Type B pancreatic cell (in vitro differentiated cells): ENCODE data around the gene USP28. TPM values are rescaled to one million over a fixed set of nuclear protein-coding genes. Genes with fewer than 3 reads are reported as not detected.
"Not testable (repeated sequence)": the region's sequence is repeated elsewhere in the genome, so short reads cannot be mapped to it uniquely, and the experiment has no call there.

Experiments used
- DNase-seq: peaks from one replicate; pipeline ENCODE4 v3.0.0; 2021; ENCODE audit warnings: mixed read lengths; ENCODE audit not compliant: unreplicated experiment; ENCODE audit errors: extremely low spot score
- H3K27ac Mint-ChIP-seq: 2 replicates; pipeline ENCODE4 v1.8.0; 2021; ENCODE audit warnings: mild to moderate bottlenecking, mixed read lengths
- H3K27me3 Mint-ChIP-seq: 2 replicates; pipeline ENCODE4 v1.8.0; 2021; ENCODE audit warnings: mixed read lengths
- H3K36me3 Mint-ChIP-seq: 2 replicates; pipeline ENCODE4 v1.8.0; 2021; ENCODE audit warnings: mixed read lengths
- H3K4me1 Mint-ChIP-seq: one replicate; pipeline ENCODE4 v1.8.0; 2021; ENCODE audit warnings: mixed read lengths; ENCODE audit not compliant: unreplicated experiment
- H3K4me3 Mint-ChIP-seq: 2 replicates; pipeline ENCODE4 v1.8.0; 2021; ENCODE audit warnings: mild to moderate bottlenecking, mixed read lengths
- H3K9me3 Mint-ChIP-seq: 2 replicates; pipeline ENCODE4 v1.8.0; 2021; ENCODE audit warnings: mixed read lengths
- CTCF ChIP-seq: fragments of 200-600 bp; sonication (generic); conservative IDR thresholded peaks from 2 replicates; pipeline ENCODE4 v1.5.0; 2021; ENCODE audit warnings: antibody characterized with exemption, mild to moderate bottlenecking
- total RNA-seq: library from RNA; stranded (reverse); gene quantifications from 2 replicates; pipeline ENCODE4 v1.2.1, GENCODE V29; 2021; ENCODE audit warnings: low replicate concordance

Gene USP28
- total RNA-seq, 1 donor from 2014 or later: 46.9 TPM

GRCh38 chr11:113773092-113773415 lies 102.3 kb downstream of the USP28 start:
- no peak for TF ChIP-seq CTCF
- Mint-ChIP-seq H3K4me3 (peak overlapping the region; percentile 100), H3K4me1 (peaks cover 17% of the 10 kb centered on the region), H3K27ac (peak overlapping the region; percentile 97), H3K27me3 (peaks cover 31% of the 10 kb centered on the region), H3K9me3 (no peaks in the 10 kb centered on the region), H3K36me3 (peaks cover 9% of the 10 kb centered on the region)
- no peak for DNase-seq

- no peaks in the 10 kb centered on the region for H3K9me3 Mint-ChIP-seq
- DNase-seq: no peak
- peaks cover 20% of the 10 kb centered on the region for H3K27me3 Mint-ChIP-seq
- H3K36me3 Mint-ChIP-seq: peaks cover 18% of the 10 kb centered on the region
- H3K4me1 Mint-ChIP-seq: peaks cover 17% of the 10 kb centered on the region
- TF ChIP-seq CTCF: no peak
- H3K4me3 Mint-ChIP-seq: peak overlapping the region; percentile 85
- peak overlapping the region; percentile 68 for H3K27ac Mint-ChIP-seq
Observed at GRCh38 chr11:113771964-113772363, 103.4 kb downstream of the USP28 start.

- Mint-ChIP-seq H3K9me3 (peaks cover 5% of the 10 kb centered on the region), H3K27ac (no peak overlapping the region), H3K4me3 (no peak overlapping the region), H3K36me3 (peaks cover 40% of the 10 kb centered on the region), H3K27me3 (no peaks in the 10 kb centered on the region), H3K4me1 (no peaks in the 10 kb centered on the region)
- no peak for TF ChIP-seq CTCF
- no peak for DNase-seq
Observed at GRCh38 chr11:113764527-113765219, 110.7 kb downstream of the USP28 start.

DNA sequence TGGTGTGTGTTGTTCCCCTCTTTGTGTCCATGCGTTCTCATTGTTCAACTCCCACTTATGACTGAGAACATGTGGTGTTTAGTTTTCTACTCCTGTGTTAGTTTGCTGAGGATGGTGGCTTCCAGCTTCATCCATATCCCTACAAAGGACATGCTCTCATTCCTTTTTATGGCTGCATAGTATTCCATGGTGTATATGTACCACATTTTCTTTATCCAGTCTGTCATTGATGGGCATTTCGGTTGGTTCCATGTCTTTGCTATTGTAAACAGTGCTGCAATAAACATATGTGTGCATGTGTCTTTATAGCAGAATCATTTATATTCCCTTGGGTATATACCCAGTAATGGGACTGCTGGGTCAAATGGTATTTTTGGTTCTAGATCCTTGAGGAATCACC lies 112.3 kb downstream of the USP28 start:
- H3K4me1 Mint-ChIP-seq, H3K9me3 Mint-ChIP-seq, DNase-seq, H3K27me3 Mint-ChIP-seq, H3K4me3 Mint-ChIP-seq, H3K27ac Mint-ChIP-seq: not testable (repeated sequence)
- peaks cover 39% of the 10 kb centered on the region for H3K36me3 Mint-ChIP-seq

DNA sequence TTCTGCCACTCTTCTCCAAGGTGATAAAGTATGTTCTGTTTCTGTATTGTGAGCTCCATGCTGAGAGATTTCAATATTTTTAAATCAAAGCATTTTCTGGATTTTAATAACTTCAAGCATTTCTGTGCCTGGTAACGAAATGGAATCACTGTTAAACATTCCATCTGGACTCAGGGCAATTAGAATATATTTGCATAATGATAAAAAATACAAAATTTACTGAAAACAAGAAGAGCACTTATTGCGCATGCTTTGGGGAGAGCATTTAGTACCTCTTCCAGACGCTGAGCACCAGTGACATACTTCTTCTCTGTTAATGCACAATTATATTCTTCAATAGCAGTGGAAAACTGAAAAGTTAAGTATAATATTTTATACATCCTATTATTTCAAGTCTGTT lies 115.1 kb downstream of the USP28 start:
- no peak for DNase-seq
- Mint-ChIP-seq H3K9me3 (peaks cover 5% of the 10 kb centered on the region), H3K27me3 (no peaks in the 10 kb centered on the region), H3K36me3 (peaks cover 40% of the 10 kb centered on the region), H3K4me3 (no peak overlapping the region), H3K27ac (no peak overlapping the region), H3K4me1 (no peaks in the 10 kb centered on the region)
- TF ChIP-seq CTCF: no peak

DNA sequence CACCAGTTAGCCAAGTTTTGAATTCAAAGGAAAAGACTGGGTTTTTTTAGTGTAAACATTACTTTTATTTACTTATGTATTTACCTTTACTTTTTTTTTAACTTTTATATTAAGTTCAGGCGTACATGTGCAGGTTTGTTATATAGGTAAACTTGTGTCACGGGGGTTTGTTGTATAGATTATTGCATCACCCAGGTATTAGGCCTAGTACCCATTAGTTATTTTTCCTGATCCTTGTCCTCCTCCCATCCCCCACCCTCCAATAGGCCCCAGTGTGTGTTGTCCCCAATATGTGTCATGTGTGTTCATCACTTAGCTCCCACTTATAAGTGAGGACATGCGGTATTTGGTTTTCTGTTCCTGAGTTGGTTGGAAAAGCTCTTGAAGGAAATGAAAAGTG lies 122.4 kb downstream of the USP28 start:
- no peak for TF ChIP-seq CTCF

More for the DNA sequence above, 122.4 kb downstream of the USP28 start:
- no peak overlapping the region for H3K4me3 Mint-ChIP-seq
- H3K27ac Mint-ChIP-seq: no peak overlapping the region
- H3K9me3 Mint-ChIP-seq: no peaks in the 10 kb centered on the region
- no peaks in the 10 kb centered on the region for H3K27me3 Mint-ChIP-seq
- H3K36me3 Mint-ChIP-seq: peaks cover 26% of the 10 kb centered on the region
- H3K4me1 Mint-ChIP-seq: no peaks in the 10 kb centered on the region
- DNase-seq: no peak

Other genes with a start within 250 kb of the USP28 start
- gene TMPRSS5, start 169.3 kb downstream of the USP28 start, total RNA-seq: 0.81 and 2.6 TPM in 2 replicates
- 19.9 and 21.9 TPM in 2 replicates for gene ZW10, start 101.9 kb downstream of the USP28 start, total RNA-seq
- not detected in 2 replicates for gene CLDN25, start 95.8 kb downstream of the USP28 start, total RNA-seq
- 0.17 TPM in 2 replicates for gene HTR3B, start 29.2 kb upstream of the USP28 start, total RNA-seq
- gene HTR3A, start 99.5 kb upstream of the USP28 start, total RNA-seq: 0.27 TPM in 1 of 2 replicates, not detected in the other
- 2.6 and 11.9 TPM in 2 replicates for gene ZBTB16, start 184.1 kb upstream of the USP28 start, total RNA-seq